Endothelial cell of umbilical vein (primary cell): Measurements from ENCODE around the gene JADE1. TPM values are rescaled to one million over a fixed set of nuclear protein-coding genes. Genes with fewer than 3 reads are reported as not detected.

Experiments used
- BruUV-seq: library from RNA; stranded (reverse); fragments of 400-500 nt; replicated peaks from 2 replicates; lab custom pipeline; 2021; lab: Mats Ljungman, UMichigan
- CTCF ChIA-PET: fragments of 300-600, 350-600 bp; sonication (Branson Sonifier 250); formaldehyde crosslinking; loops from one replicate; lab custom pipeline; 2021; ENCODE audit warnings: antibody characterized with exemption, inconsistent platforms; lab: Charles Lee
- POLR2A ChIA-PET: fragments of 300-600, 350-600 bp; sonication (Branson Sonifier 250); formaldehyde crosslinking; loops from one replicate; lab custom pipeline; 2021; ENCODE audit warnings: antibody characterized with exemption, inconsistent platforms; lab: Charles Lee
- DNase-seq: peaks from one replicate; pipeline ENCODE4 v3.0.0-alpha.2; 2011; ENCODE audit warnings: low read depth, low spot score
- FAIRE-seq: peaks from 2 replicates; lab custom pipeline; 2011; peaks lifted over from hg19 to GRCh38; lab: Jason Lieb, UNC
- H2AFZ ChIP-seq: 2 replicates; pipeline ENCODE4 v1.6.0; 2012; ENCODE audit warnings: low read depth, low read length, control low read depth, inconsistent platforms
- H3K27ac ChIP-seq: 2 replicates; pipeline ENCODE4 v1.5.1; 2011; ENCODE audit warnings: low read depth, mild to moderate bottlenecking, control low read depth, low read length, moderate library complexity; ENCODE audit not compliant: insufficient read depth
- H3K27me3 ChIP-seq, 2 experiments: 2 replicates each; pipeline versions ENCODE4 v1.6.0 to v1.6.1; 2011; ENCODE audit warnings: low read length in 2 of 2, mixed read lengths in 1 of 2; ENCODE audit not compliant: control insufficient read depth in 2 of 2, insufficient read depth in 2 of 2
- H3K36me3 ChIP-seq, 2 experiments: 2 replicates in 1 of 2; 3 replicates in 1 of 2; pipeline ENCODE4 v1.5.1; 2011; ENCODE audit warnings: low read length in 2 of 2, mild to moderate bottlenecking in 1 of 2, moderate library complexity in 1 of 2; ENCODE audit not compliant: control insufficient read depth in 2 of 2, insufficient read depth in 2 of 2; ENCODE audit errors: extremely low read depth in 1 of 2
- H3K4me1 ChIP-seq: 3 replicates; pipeline ENCODE4 v1.5.1; 2011; ENCODE audit warnings: mild to moderate bottlenecking, low read length; ENCODE audit not compliant: control insufficient read depth, insufficient read depth; ENCODE audit errors: extremely low read depth
- H3K4me2 ChIP-seq: 2 replicates; pipeline ENCODE4 v1.6.1; 2011; ENCODE audit warnings: low read length, control low read depth, mixed read lengths; ENCODE audit not compliant: insufficient read depth
- H3K4me3 ChIP-seq, 3 experiments: fragments of 200-600 bp in 1 of 3; sonication (generic), shearing (Covaris generic) in 1 of 3; replicated peaks in 1 of 3; 2 replicates each; pipeline ENCODE4 v1.5.1; 2011 to 2016; ENCODE audit warnings: control low read depth in 3 of 3, low read length in 3 of 3, mild to moderate bottlenecking in 2 of 3, inconsistent platforms in 1 of 3, low read depth in 1 of 3, moderate library complexity in 1 of 3; ENCODE audit not compliant: insufficient read depth in 1 of 3
- H3K79me2 ChIP-seq: 2 replicates; pipeline ENCODE4 v1.6.0; 2012; ENCODE audit warnings: low read length, inconsistent platforms; ENCODE audit not compliant: control insufficient read depth, insufficient read depth
- H3K9ac ChIP-seq: replicated peaks from 2 replicates; pipeline ENCODE3; 2011; ENCODE audit warnings: low read length, control low read depth; ENCODE audit not compliant: insufficient read depth; ENCODE audit errors: extremely low read depth
- H3K9me1 ChIP-seq: replicated peaks from 3 replicates; pipeline ENCODE4 v1.6.0; 2011; ENCODE audit warnings: mild to moderate bottlenecking, low read length; ENCODE audit not compliant: control insufficient read depth, insufficient read depth; ENCODE audit errors: extremely low read depth
- H3K9me3 ChIP-seq: replicated peaks from 2 replicates; pipeline ENCODE4 v1.5.1; 2012; ENCODE audit warnings: low read length, inconsistent platforms; ENCODE audit not compliant: control insufficient read depth, insufficient read depth
- H4K20me1 ChIP-seq: replicated peaks from 2 replicates; pipeline ENCODE3; 2011; ENCODE audit warnings: mild to moderate bottlenecking, low read length; ENCODE audit not compliant: control insufficient read depth, insufficient read depth; ENCODE audit errors: extremely low read depth
- EZH2 ChIP-seq: IDR thresholded peaks from 2 replicates; pipeline ENCODE4 v1.6.1; 2012; ENCODE audit warnings: borderline replicate concordance, low read depth, mild to moderate bottlenecking, moderate library complexity, low read length, inconsistent platforms; ENCODE audit not compliant: severe bottlenecking
- JUN ChIP-seq: IDR thresholded peaks from 2 replicates; pipeline ENCODE4 v1.6.1; 2011; ENCODE audit warnings: borderline replicate concordance, low read depth; ENCODE audit not compliant: insufficient read length, insufficient read depth
- dilution Hi-C: fragments of 300-500 bp; cut with MboI; formaldehyde crosslinking; loops from one replicate; pipeline ENCODE4 v1.15.0; 2019; ENCODE audit warnings: low sequenced_read_pairs; ENCODE audit not compliant: extremely low pct_ligation_motif_present
- intact Hi-C: fragments of 100-400 bp; cut with micrococcal nuclease; formaldehyde crosslinking; loops from one replicate; pipeline ENCODE4 v1.10.0; 2022
- polyA plus RNA-seq, 4 experiments: library from polyadenylated mRNA; depleted of rRNA in 3 of 4; stranded (reverse) in 3 of 4; unstranded in 1 of 4; fragments of >200 nt; gene quantifications; 2 replicates each; pipeline versions ENCODE4 v1.2.1 to v1.2.3, GENCODE V29; 2011 to 2012; ENCODE audit warnings: missing spikeins in 1 of 4
- total RNA-seq: library from RNA; stranded (reverse); gene quantifications from 2 replicates; pipeline ENCODE4 v1.2.3, GENCODE V29; 2021
- TF ChIP-seq, protein P1 (sequence below): IDR thresholded peaks from 2 replicates; pipeline ENCODE4 v1.6.1; 2011; ENCODE audit not compliant: insufficient read depth, insufficient read length

Gene JADE1
- total and polyA plus RNA-seq, 2 donors (not counting 3 experiments of a cell fraction or from before 2014, with no cell fraction given): 13.6 to 45.6 TPM

DNA sequence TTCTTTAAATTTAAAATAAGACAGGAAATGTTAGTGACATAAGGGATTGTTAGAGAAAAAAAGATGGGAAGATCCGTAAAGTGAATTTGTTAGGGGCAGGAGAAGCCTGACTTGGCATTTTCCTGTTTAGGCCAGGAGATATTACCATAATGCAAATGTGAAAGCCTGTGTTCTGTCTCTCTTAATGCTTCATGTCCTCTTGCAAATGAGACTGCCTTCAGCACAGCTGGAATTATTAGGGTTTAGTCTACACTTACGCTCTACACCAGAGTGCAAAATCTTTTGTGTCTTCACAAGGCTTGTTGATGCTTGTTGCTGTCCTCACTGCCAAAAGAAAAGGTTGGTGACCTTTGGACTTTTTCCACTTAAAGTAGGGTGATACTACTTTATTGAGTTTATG is 56.8 kb downstream of the JADE1 start:
- no peaks in the 10 kb centered on the region for H3K9me1 ChIP-seq
- H2AFZ ChIP-seq: no peak overlapping the region
- POLR2A ChIA-PET: no interaction called here
- H3K9ac ChIP-seq: no peak overlapping the region
- H3K4me1 ChIP-seq: peaks cover 11% of the 10 kb centered on the region
- TF ChIP-seq EZH2: no peak
- CTCF ChIA-PET: interaction anchor here (1.0 to 1.1 kb wide), 2 partner anchors 8 to 676 kb away, joined by 3 to 4 read pairs; no protein-coding TSS in a partner anchor
- intact Hi-C loops (loop anchor here (5.0 kb wide), 1 partner anchor 226 kb away; the partner anchor contains the start of gene SCLT1), dilution Hi-C loops (no loop called here)
- no peaks in the 10 kb centered on the region for H3K79me2 ChIP-seq
- H3K36me3 ChIP-seq: peaks cover 14 to 29% of the 10 kb centered on the region in 2 experiments
- DNase-seq: no peak
- no peaks in the 10 kb centered on the region for H3K9me3 ChIP-seq
- no peak overlapping the region for H3K4me3 ChIP-seq
- no TSS peak for BruUV-seq
- no peak overlapping the region for H3K27ac ChIP-seq
- H3K27me3 ChIP-seq: no peaks in the 10 kb centered on the region
- H4K20me1 ChIP-seq: no peaks in the 10 kb centered on the region
- FAIRE-seq: no peak
- H3K4me2 ChIP-seq: no peak overlapping the region

DNA sequence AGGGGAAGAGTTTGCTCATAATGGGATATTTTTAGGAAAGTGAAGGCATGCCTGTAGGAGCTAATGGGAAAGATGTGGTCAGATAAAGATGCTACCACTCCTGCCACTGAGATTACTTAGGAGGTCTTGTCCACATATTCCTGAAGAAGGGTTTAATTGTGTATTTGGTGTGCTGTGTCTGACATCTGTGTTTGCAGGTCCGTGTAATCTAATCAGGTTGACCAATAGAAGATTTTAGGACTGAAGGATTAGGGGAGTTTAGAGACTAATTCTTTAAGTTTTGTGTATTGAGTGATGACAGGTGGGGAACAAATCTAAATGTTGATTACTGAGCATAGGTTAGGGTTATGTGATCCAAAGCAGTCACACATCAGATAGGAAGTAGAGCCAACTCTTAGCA is 57.2 kb downstream of the JADE1 start:
- no peak for DNase-seq
- Histone ChIP-seq H3K9me3 (no peaks in the 10 kb centered on the region), H3K27me3 (no peaks in the 10 kb centered on the region), H3K27ac (no peak overlapping the region), H3K4me2 (no peak overlapping the region), H3K9ac (no peak overlapping the region), H3K36me3 (peaks cover 14 to 25% of the 10 kb centered on the region in 2 experiments), H3K4me3 (no peak overlapping the region), H3K4me1 (peaks cover 10% of the 10 kb centered on the region), H3K79me2 (no peaks in the 10 kb centered on the region), H4K20me1 (no peaks in the 10 kb centered on the region), H2AFZ (no peak overlapping the region), H3K9me1 (no peaks in the 10 kb centered on the region)
- POLR2A ChIA-PET: no interaction called here
- TF ChIP-seq, protein P1, sequence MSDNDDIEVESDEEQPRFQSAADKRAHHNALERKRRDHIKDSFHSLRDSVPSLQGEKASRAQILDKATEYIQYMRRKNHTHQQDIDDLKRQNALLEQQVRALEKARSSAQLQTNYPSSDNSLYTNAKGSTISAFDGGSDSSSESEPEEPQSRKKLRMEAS: no peak
- TF ChIP-seq JUN (no peak), EZH2 (no peak)
- dilution Hi-C loops (no loop called here), intact Hi-C loops (loop anchor here (5.0 kb wide), 1 partner anchor 226 kb away; the partner anchor contains the start of gene SCLT1)
- CTCF ChIA-PET: no interaction called here
- no peak for FAIRE-seq
- no TSS peak for BruUV-seq
